Measurements from ENCODE around the gene KCNQ1.

KCNQ1 gene

GRCh38 chr11:2647953-2648352 is 203.1 kb downstream of the KCNQ1 start:
- H3K36me3 ChIP-seq (ENCODE audit: low read depth): no peaks in the 10 kb centered on the region
- TF ChIP-seq, protein P1, sequence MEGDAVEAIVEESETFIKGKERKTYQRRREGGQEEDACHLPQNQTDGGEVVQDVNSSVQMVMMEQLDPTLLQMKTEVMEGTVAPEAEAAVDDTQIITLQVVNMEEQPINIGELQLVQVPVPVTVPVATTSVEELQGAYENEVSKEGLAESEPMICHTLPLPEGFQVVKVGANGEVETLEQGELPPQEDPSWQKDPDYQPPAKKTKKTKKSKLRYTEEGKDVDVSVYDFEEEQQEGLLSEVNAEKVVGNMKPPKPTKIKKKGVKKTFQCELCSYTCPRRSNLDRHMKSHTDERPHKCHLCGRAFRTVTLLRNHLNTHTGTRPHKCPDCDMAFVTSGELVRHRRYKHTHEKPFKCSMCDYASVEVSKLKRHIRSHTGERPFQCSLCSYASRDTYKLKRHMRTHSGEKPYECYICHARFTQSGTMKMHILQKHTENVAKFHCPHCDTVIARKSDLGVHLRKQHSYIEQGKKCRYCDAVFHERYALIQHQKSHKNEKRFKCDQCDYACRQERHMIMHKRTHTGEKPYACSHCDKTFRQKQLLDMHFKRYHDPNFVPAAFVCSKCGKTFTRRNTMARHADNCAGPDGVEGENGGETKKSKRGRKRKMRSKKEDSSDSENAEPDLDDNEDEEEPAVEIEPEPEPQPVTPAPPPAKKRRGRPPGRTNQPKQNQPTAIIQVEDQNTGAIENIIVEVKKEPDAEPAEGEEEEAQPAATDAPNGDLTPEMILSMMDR (IDR thresholded peaks at IDR 0.05; ENCODE audit: poor library complexity, severe bottlenecking): no peak
- no peaks in the 10 kb centered on the region for H3K4me1 ChIP-seq (ENCODE audit: insufficient read depth, poor library complexity, severe bottlenecking)
- peaks cover 35% of the 10 kb centered on the region for H3K9me3 ChIP-seq (ENCODE audit: severe bottlenecking)
- DNase-seq (ENCODE audit: low spot score): no peak
- H3K27me3 ChIP-seq (ENCODE audit: insufficient read depth, poor library complexity, severe bottlenecking): no peaks in the 10 kb centered on the region
- H3K4me3 ChIP-seq (ENCODE audit: severe bottlenecking): no peak overlapping the region
- H3K27ac ChIP-seq (ENCODE audit: poor library complexity, severe bottlenecking): no peak overlapping the region
- ATAC-seq (ENCODE audit: low read depth): no peak

DNA sequence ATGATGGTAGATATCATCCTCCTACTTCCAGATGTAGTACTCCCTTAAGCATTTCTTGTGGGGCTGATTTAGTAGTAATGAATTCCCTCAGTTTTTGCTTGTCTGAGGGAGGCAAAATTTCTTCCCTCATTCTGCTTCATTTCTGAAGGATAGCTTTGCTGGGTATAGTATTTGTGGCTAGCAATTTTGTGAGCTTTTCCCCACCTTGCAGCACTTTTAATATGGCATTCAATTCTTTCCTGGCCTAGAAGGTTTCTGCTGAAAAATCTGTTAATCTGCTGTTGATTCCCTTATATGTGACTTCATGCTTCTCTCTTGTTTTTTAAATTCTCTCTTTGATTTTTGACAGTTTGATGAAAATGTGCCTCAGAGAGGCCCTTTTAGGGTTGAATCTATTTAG is 204.6 kb downstream of the KCNQ1 start:
- no peaks in the 10 kb centered on the region for H3K36me3 ChIP-seq (ENCODE audit: low read depth)
- TF ChIP-seq, protein P1 (IDR thresholded peaks at IDR 0.05; ENCODE audit: poor library complexity, severe bottlenecking): no peak
- H3K27ac ChIP-seq (ENCODE audit: poor library complexity, severe bottlenecking): no peak overlapping the region
- ATAC-seq (ENCODE audit: low read depth): no peak
- H3K27me3 ChIP-seq (ENCODE audit: insufficient read depth, poor library complexity, severe bottlenecking): no peaks in the 10 kb centered on the region
- peaks cover 37% of the 10 kb centered on the region for H3K9me3 ChIP-seq (ENCODE audit: severe bottlenecking)
- H3K4me1 ChIP-seq (ENCODE audit: insufficient read depth, poor library complexity, severe bottlenecking): no peaks in the 10 kb centered on the region
- no peak for DNase-seq (ENCODE audit: low spot score)
- H3K4me3 ChIP-seq (ENCODE audit: severe bottlenecking): no peak overlapping the region

- no peak overlapping the region for H3K4me3 ChIP-seq (ENCODE audit: severe bottlenecking)
- H3K4me1 ChIP-seq (ENCODE audit: insufficient read depth, poor library complexity, severe bottlenecking): no peaks in the 10 kb centered on the region
- H3K9me3 ChIP-seq (ENCODE audit: severe bottlenecking): peaks cover 32% of the 10 kb centered on the region
- no peaks in the 10 kb centered on the region for H3K36me3 ChIP-seq (ENCODE audit: low read depth)
- DNase-seq (ENCODE audit: low spot score) (no peak), ATAC-seq (ENCODE audit: low read depth) (no peak)
- no peaks in the 10 kb centered on the region for H3K27me3 ChIP-seq (ENCODE audit: insufficient read depth, poor library complexity, severe bottlenecking)
- TF ChIP-seq, protein P1 (IDR thresholded peaks at IDR 0.05; ENCODE audit: poor library complexity, severe bottlenecking): no peak
- H3K27ac ChIP-seq (ENCODE audit: poor library complexity, severe bottlenecking): no peak overlapping the region
Observed at GRCh38 chr11:2649848-2650247, 205.0 kb downstream of the KCNQ1 start.

- Histone ChIP-seq H3K4me3 (ENCODE audit: severe bottlenecking) (no peak overlapping the region), H3K4me1 (ENCODE audit: insufficient read depth, poor library complexity, severe bottlenecking) (no peaks in the 10 kb centered on the region), H3K36me3 (ENCODE audit: low read depth) (no peaks in the 10 kb centered on the region), H3K9me3 (ENCODE audit: severe bottlenecking) (peaks cover 28% of the 10 kb centered on the region), H3K27me3 (ENCODE audit: insufficient read depth, poor library complexity, severe bottlenecking) (no peaks in the 10 kb centered on the region), H3K27ac (ENCODE audit: poor library complexity, severe bottlenecking) (no peak overlapping the region)
- no peak for DNase-seq (ENCODE audit: low spot score)
- no peak for ATAC-seq (ENCODE audit: low read depth)
- TF ChIP-seq, protein P1 (IDR thresholded peaks at IDR 0.05; ENCODE audit: poor library complexity, severe bottlenecking): no peak
Observed at GRCh38 chr11:2650343-2650867, 205.6 kb downstream of the KCNQ1 start.

DNA sequence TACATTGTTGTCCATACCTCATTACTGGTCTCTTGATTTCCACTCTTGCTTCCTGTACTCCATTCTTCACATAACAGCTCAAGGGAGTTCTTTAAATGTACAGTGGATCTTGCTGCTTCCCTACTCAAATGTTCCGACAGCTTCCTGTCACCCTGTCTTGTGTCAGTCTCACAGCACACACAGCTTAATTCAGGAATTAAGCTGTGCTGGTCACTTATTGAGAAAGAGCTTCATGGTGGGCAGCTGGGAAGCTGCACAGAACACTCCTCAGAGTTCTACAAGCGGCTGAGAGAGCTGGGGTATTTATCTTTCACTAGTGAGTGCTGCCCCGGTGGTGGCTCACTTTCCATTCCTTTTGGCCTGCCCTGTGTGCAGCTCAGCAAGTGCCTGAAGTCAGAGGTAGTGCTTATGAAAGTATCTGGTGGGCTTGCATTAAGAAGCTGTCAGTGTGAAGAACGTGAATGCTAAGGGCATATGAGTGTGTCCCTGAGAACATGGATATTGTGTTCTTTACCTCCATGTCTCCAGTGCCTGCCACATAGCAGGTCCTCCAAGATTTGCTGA is 206.3 kb downstream of the KCNQ1 start:
- TF ChIP-seq, protein P1 (IDR thresholded peaks at IDR 0.05; ENCODE audit: poor library complexity, severe bottlenecking): no peak
- H3K4me1 ChIP-seq (ENCODE audit: insufficient read depth, poor library complexity, severe bottlenecking): peaks cover 4% of the 10 kb centered on the region
- H3K27me3 ChIP-seq (ENCODE audit: insufficient read depth, poor library complexity, severe bottlenecking): no peaks in the 10 kb centered on the region
- H3K9me3 ChIP-seq (ENCODE audit: severe bottlenecking): peaks cover 21% of the 10 kb centered on the region
- ATAC-seq (ENCODE audit: low read depth) (no peak), DNase-seq (ENCODE audit: low spot score) (no peak)
- no peak overlapping the region for H3K27ac ChIP-seq (ENCODE audit: poor library complexity, severe bottlenecking)
- H3K4me3 ChIP-seq (ENCODE audit: severe bottlenecking): no peak overlapping the region
- H3K36me3 ChIP-seq (ENCODE audit: low read depth): no peaks in the 10 kb centered on the region
